Natural killer cell treated with Interleukin-12 subunit alpha and Interleukin-12 subunit beta and Interleukin-15 and Interleukin-18, amount 100 ng/mL, for 72 hours (primary cell): ENCODE measurements around the gene ANKRD31. TPM values are rescaled to one million over a fixed set of nuclear protein-coding genes. Genes with fewer than 3 reads are reported as not detected.
A peak's percentile ranks its signal among the peaks of the same experiment; 100 is the strongest.
"Not testable (repeated sequence)": the region's sequence is repeated elsewhere in the genome, so short reads cannot be mapped to it uniquely, and the experiment has no call there.

Source experiments
- ATAC-seq, 2 donors: fragments of 150-1000 bp; cut with Tn5 transposase in 1 of 2; sonication (Bioruptor Pico), chemical (Tn5 transposase) in 1 of 2; 2 replicates each; pipeline ENCODE4 v1.10.0; 2021
- DNase-seq: peaks from one replicate; pipeline ENCODE4 v3.0.0; 2022; ENCODE audit warnings: low spot score
- H3K27ac Mint-ChIP-seq, 2 donors: 1 replicate in 1 of 2; 2 replicates in 1 of 2; pipeline ENCODE4 v1.8.0; 2022; ENCODE audit warnings: mixed read lengths in 2 of 2, mild to moderate bottlenecking in 1 of 2, moderate library complexity in 1 of 2
- H3K27me3 Mint-ChIP-seq, 2 donors: 1 replicate in 1 of 2; 2 replicates in 1 of 2; pipeline ENCODE4 v1.8.0; 2022; ENCODE audit warnings: mixed read lengths in 2 of 2
- H3K36me3 Mint-ChIP-seq: one replicate; pipeline ENCODE4 v1.8.0; 2022; ENCODE audit warnings: mixed read lengths
- H3K4me1 Mint-ChIP-seq, 2 donors: 1 replicate in 1 of 2; 2 replicates in 1 of 2; pipeline ENCODE4 v1.8.0; 2022; ENCODE audit warnings: low read depth in 2 of 2, mixed read lengths in 2 of 2, mild to moderate bottlenecking in 1 of 2
- H3K4me3 Mint-ChIP-seq: one replicate; pipeline ENCODE4 v1.8.0; 2022; ENCODE audit warnings: mixed read lengths
- H3K9me3 Mint-ChIP-seq: 2 replicates; pipeline ENCODE4 v1.8.0; 2022; ENCODE audit warnings: mixed read lengths
- total RNA-seq, 2 donors: library from RNA; stranded (reverse); gene quantifications; one replicate each; pipeline ENCODE4 v1.2.3, GENCODE V29; 2022

ANKRD31 gene
- total RNA-seq, 2 donors from 2014 or later = 0.22 TPM; not detected in 1

- no peak for ATAC-seq
- H3K27ac Mint-ChIP-seq = no peak overlapping the region
- no peak for DNase-seq
- H3K4me1 Mint-ChIP-seq = no peaks in the 10 kb centered on the region
- H3K27me3 Mint-ChIP-seq = peaks cover 35 to 37% of the 10 kb centered on the region in 2 donors
- no peaks in the 10 kb centered on the region for H3K9me3 Mint-ChIP-seq
- H3K36me3 Mint-ChIP-seq = peaks cover 13% of the 10 kb centered on the region
- no peak overlapping the region for H3K4me3 Mint-ChIP-seq
Measured at GRCh38 chr5:75260708-75261107, 24.0 kb upstream of the ANKRD31 start.

GRCh38 chr5:75250452-75250851 is 13.8 kb upstream of the ANKRD31 start:
- H3K27me3 Mint-ChIP-seq = peaks cover 29 to 35% of the 10 kb centered on the region in 2 donors
- DNase-seq, H3K36me3 Mint-ChIP-seq, ATAC-seq, H3K27ac Mint-ChIP-seq, H3K9me3 Mint-ChIP-seq, H3K4me3 Mint-ChIP-seq, H3K4me1 Mint-ChIP-seq: not testable (repeated sequence)

GRCh38 chr5:75245023-75245422 is 8.3 kb upstream of the ANKRD31 start:
- ATAC-seq (no peak), DNase-seq (no peak)
- Mint-ChIP-seq H3K36me3 (no peaks in the 10 kb centered on the region), H3K27ac (no peak overlapping the region), H3K27me3 (peaks cover 18 to 20% of the 10 kb centered on the region in 2 donors), H3K9me3 (no peaks in the 10 kb centered on the region), H3K4me3 (no peak overlapping the region), H3K4me1 (no peaks in the 10 kb centered on the region)

- H3K36me3 Mint-ChIP-seq = no peaks in the 10 kb centered on the region
- no peak for ATAC-seq
- H3K9me3 Mint-ChIP-seq = no peaks in the 10 kb centered on the region
- no peak overlapping the region for H3K4me3 Mint-ChIP-seq
- no peak overlapping the region for H3K27ac Mint-ChIP-seq
- peaks cover 7 to 12% of the 10 kb centered on the region in 2 donors for H3K27me3 Mint-ChIP-seq
- no peak for DNase-seq
- H3K4me1 Mint-ChIP-seq = no peaks in the 10 kb centered on the region
Measured at GRCh38 chr5:75243510-75243909, 6.8 kb upstream of the ANKRD31 start.

GRCh38 chr5:75243100-75243499 is 6.4 kb upstream of the ANKRD31 start:
- no peaks in the 10 kb centered on the region for H3K4me1 Mint-ChIP-seq
- no peak overlapping the region for H3K27ac Mint-ChIP-seq
- H3K36me3 Mint-ChIP-seq = no peaks in the 10 kb centered on the region

GRCh38 chr5:75242067-75242466 is 5.4 kb upstream of the ANKRD31 start:
- H3K9me3 Mint-ChIP-seq = no peaks in the 10 kb centered on the region
- H3K4me3 Mint-ChIP-seq = no peak overlapping the region
- peaks cover 7 to 12% of the 10 kb centered on the region in 2 donors for H3K27me3 Mint-ChIP-seq
- no peak for ATAC-seq
- no peak overlapping the region for H3K27ac Mint-ChIP-seq
- DNase-seq = no peak
- H3K36me3 Mint-ChIP-seq = no peaks in the 10 kb centered on the region
- H3K4me1 Mint-ChIP-seq = no peaks in the 10 kb centered on the region

More at GRCh38 chr5:75243100-75243499, 6.4 kb upstream of the ANKRD31 start:
- DNase-seq = no peak
- Mint-ChIP-seq H3K9me3 (no peaks in the 10 kb centered on the region), H3K27me3 (peaks cover 7 to 12% of the 10 kb centered on the region in 2 donors), H3K4me3 (no peak overlapping the region)
- ATAC-seq = no peak

GRCh38 chr5:75239681-75240080 is 3.0 kb upstream of the ANKRD31 start:
- H3K36me3 Mint-ChIP-seq = no peaks in the 10 kb centered on the region
- no peak for ATAC-seq

GRCh38 chr5:75235711-75236110 is 967 bp downstream of the ANKRD31 start:
- H3K36me3 Mint-ChIP-seq = no peaks in the 10 kb centered on the region
- no peaks in the 10 kb centered on the region for H3K27me3 Mint-ChIP-seq
- peak overlapping the region; percentile 87 to 89 for H3K27ac Mint-ChIP-seq
- peak overlapping the region; percentile 89 for H3K4me3 Mint-ChIP-seq
- peaks cover 0 to 4% of the 10 kb centered on the region in 2 donors for H3K4me1 Mint-ChIP-seq
- ATAC-seq (no peak), DNase-seq (no peak)
- no peaks in the 10 kb centered on the region for H3K9me3 Mint-ChIP-seq

More at GRCh38 chr5:75239681-75240080, 3.0 kb upstream of the ANKRD31 start:
- Mint-ChIP-seq H3K4me3 (no peak overlapping the region), H3K27ac (no peak overlapping the region), H3K4me1 (peaks cover 0 to 4% of the 10 kb centered on the region in 2 donors), H3K9me3 (no peaks in the 10 kb centered on the region), H3K27me3 (peaks cover 7% of the 10 kb centered on the region in 2 donors)
- no peak for DNase-seq

- H3K27me3 Mint-ChIP-seq = peaks cover 4 to 5% of the 10 kb centered on the region in 2 donors
- no peak for ATAC-seq
- no peaks in the 10 kb centered on the region for H3K36me3 Mint-ChIP-seq
- no peak overlapping the region for H3K4me3 Mint-ChIP-seq
- no peak overlapping the region for H3K27ac Mint-ChIP-seq
- DNase-seq = no peak
- H3K9me3 Mint-ChIP-seq = no peaks in the 10 kb centered on the region
- H3K4me1 Mint-ChIP-seq = peaks cover 0 to 4% of the 10 kb centered on the region in 2 donors
Measured at GRCh38 chr5:75234251-75234650, 2.4 kb downstream of the ANKRD31 start.

- Mint-ChIP-seq H3K36me3 (no peaks in the 10 kb centered on the region), H3K27me3 (peaks cover 9 to 18% of the 10 kb centered on the region in 2 donors), H3K9me3 (peaks cover 2% of the 10 kb centered on the region), H3K4me3 (no peak overlapping the region), H3K4me1 (no peaks in the 10 kb centered on the region), H3K27ac (no peak overlapping the region)
- ATAC-seq (no peak), DNase-seq (no peak)
Measured at GRCh38 chr5:75226916-75227315, 9.8 kb downstream of the ANKRD31 start.

GRCh38 chr5:75225506-75225905 is 11.2 kb downstream of the ANKRD31 start:
- ATAC-seq = no peak
- no peaks in the 10 kb centered on the region for H3K36me3 Mint-ChIP-seq
- DNase-seq = no peak

GRCh38 chr5:75220787-75221186 is 15.9 kb downstream of the ANKRD31 start:
- ATAC-seq, H3K27ac Mint-ChIP-seq, DNase-seq, H3K4me3 Mint-ChIP-seq, H3K4me1 Mint-ChIP-seq: not testable (repeated sequence)
- H3K27me3 Mint-ChIP-seq = peaks cover 35 to 38% of the 10 kb centered on the region in 2 donors
- H3K36me3 Mint-ChIP-seq = peaks cover 34% of the 10 kb centered on the region
- H3K9me3 Mint-ChIP-seq = peaks cover 11% of the 10 kb centered on the region

More at GRCh38 chr5:75225506-75225905, 11.2 kb downstream of the ANKRD31 start:
- Mint-ChIP-seq H3K4me1 (no peaks in the 10 kb centered on the region), H3K9me3 (peaks cover 5% of the 10 kb centered on the region), H3K4me3 (no peak overlapping the region), H3K27ac (no peak overlapping the region), H3K27me3 (peaks cover 14 to 18% of the 10 kb centered on the region in 2 donors)

GRCh38 chr5:75214928-75215327 is 21.8 kb downstream of the ANKRD31 start:
- Mint-ChIP-seq H3K4me1 (no peaks in the 10 kb centered on the region), H3K36me3 (peaks cover 32% of the 10 kb centered on the region), H3K27ac (no peak overlapping the region), H3K9me3 (peaks cover 8% of the 10 kb centered on the region), H3K4me3 (no peak overlapping the region), H3K27me3 (peaks cover 36 to 47% of the 10 kb centered on the region in 2 donors)
- DNase-seq (no peak), ATAC-seq (no peak)

- H3K9me3 Mint-ChIP-seq = peaks cover 8% of the 10 kb centered on the region
- no peaks in the 10 kb centered on the region for H3K4me1 Mint-ChIP-seq
- DNase-seq (no peak), ATAC-seq (no peak)
- H3K27me3 Mint-ChIP-seq = peaks cover 33 to 41% of the 10 kb centered on the region in 2 donors
- peaks cover 27% of the 10 kb centered on the region for H3K36me3 Mint-ChIP-seq
- no peak overlapping the region for H3K27ac Mint-ChIP-seq
- no peak overlapping the region for H3K4me3 Mint-ChIP-seq
Measured at GRCh38 chr5:75214409-75214808, 22.3 kb downstream of the ANKRD31 start.

- DNase-seq = no peak
- H3K4me1 Mint-ChIP-seq = no peaks in the 10 kb centered on the region
- H3K36me3 Mint-ChIP-seq = no peaks in the 10 kb centered on the region
- H3K27ac Mint-ChIP-seq = no peak overlapping the region
- H3K9me3 Mint-ChIP-seq = no peaks in the 10 kb centered on the region
- ATAC-seq = no peak
- no peak overlapping the region for H3K4me3 Mint-ChIP-seq
- H3K27me3 Mint-ChIP-seq = peaks cover 0 to under 1% of the 10 kb centered on the region in 2 donors
Measured at GRCh38 chr5:75203604-75204003, 33.1 kb downstream of the ANKRD31 start.
